Thoracic aorta (tissue), 2 donors: Measurements from ENCODE around the gene ATL2. TPM values are rescaled to one million over a fixed set of nuclear protein-coding genes. Genes with fewer than 3 reads are reported as not detected.
A peak's percentile ranks its signal among the peaks of the same experiment; 100 is the strongest.
"Not testable (repeated sequence)": the region's sequence is repeated elsewhere in the genome, so short reads cannot be mapped to it uniquely, and the experiment has no call there.

Source experiments
- ATAC-seq: fragments of 150-250 bp; one replicate; pipeline ENCODE4 v1.8.0; 2017; ENCODE audit warnings: low read depth; ENCODE audit not compliant: insufficient number of reproducible peaks, low FRiP score
- DNase-seq: peaks from one replicate; pipeline ENCODE4 v3.0.0-alpha.2; 2020; ENCODE audit warnings: low spot score
- H3K27ac ChIP-seq, 2 donors: fragments of 200-600 bp; sonication (generic); 1 replicate in 1 of 2; 2 replicates in 1 of 2; pipeline ENCODE4 v1.5.1; 2016; ENCODE audit warnings: mild to moderate bottlenecking in 2 of 2, moderate library complexity in 2 of 2
- H3K27me3 ChIP-seq: fragments of 200-600 bp; sonication (generic); replicated peaks from 2 replicates; pipeline ENCODE4 v1.6.0; 2016; ENCODE audit warnings: mild to moderate bottlenecking; ENCODE audit not compliant: insufficient read depth
- H3K36me3 ChIP-seq: fragments of 200-600 bp; sonication (generic); one replicate; pipeline ENCODE4 v1.5.1; 2016
- H3K4me1 ChIP-seq, 2 donors: fragments of 200-600 bp; sonication (generic); 1 replicate in 1 of 2; 2 replicates in 1 of 2; pipeline versions ENCODE4 v1.5.1 to v1.6.0; 2016; ENCODE audit warnings: low read depth in 2 of 2, mild to moderate bottlenecking in 1 of 2; ENCODE audit not compliant: control insufficient read depth in 1 of 2
- H3K4me3 ChIP-seq: fragments of 200-600 bp; sonication (generic); 2 replicates; pipeline ENCODE4 v1.5.1; 2016; ENCODE audit warnings: mild to moderate bottlenecking
- H3K9me3 ChIP-seq: fragments of 200-600 bp; sonication (generic); 2 replicates; pipeline ENCODE4 v1.5.1; 2016
- total RNA-seq, 2 donors: library from RNA; depleted of rRNA; stranded (reverse); fragments of >200 nt; gene quantifications; one replicate each; pipeline versions ENCODE4 v1.1.0 to v1.2.3, GENCODE V29; 2016
- TF ChIP-seq, protein P1 (sequence below): fragments of 200-600 bp; sonication (generic); IDR thresholded peaks from one replicate; pipeline ENCODE4 v1.5.1; 2019; ENCODE audit warnings: antibody characterized with exemption

The ATL2 gene
- total RNA-seq, 2 donors from 2014 or later = 22.7 to 71.0 TPM

DNA sequence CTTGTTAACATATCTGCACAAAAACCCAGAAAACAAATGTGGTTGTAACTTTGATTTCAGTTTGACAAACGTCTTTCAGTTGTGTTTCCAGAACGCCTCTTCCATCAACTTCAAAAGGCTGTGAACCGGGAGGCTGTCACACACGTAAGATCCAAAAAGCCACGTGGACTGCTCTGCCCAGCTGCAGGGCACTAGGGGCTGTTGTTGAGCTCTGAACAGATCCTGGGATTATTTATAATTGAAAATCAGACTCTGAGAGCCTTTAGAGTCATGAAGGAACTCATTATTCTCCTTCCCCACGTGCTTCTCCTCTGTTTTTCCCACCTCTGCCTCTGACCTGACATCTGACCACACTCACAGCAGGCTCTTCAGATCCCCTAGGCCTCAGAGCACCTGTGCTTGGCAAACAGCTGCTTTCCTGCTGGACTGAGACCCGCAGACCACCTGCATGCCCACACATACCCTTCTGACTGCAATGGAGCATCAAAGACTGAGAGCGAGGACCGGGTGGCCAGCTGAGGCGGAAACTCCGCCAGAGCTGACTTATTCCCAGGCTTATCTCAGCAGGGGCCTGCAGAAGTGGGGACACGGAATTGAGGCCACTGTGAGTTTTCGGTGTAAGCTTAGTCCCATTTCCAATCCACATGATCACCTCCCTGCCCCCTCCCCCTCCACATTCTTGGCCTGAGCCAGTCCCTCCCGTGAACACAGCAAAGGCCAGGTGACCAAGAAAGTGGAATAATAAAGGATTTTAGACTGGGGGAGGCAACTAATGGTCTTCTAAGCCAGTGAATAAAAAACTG, 114.8 kb downstream of the ATL2 start:
- TF ChIP-seq, protein P1, sequence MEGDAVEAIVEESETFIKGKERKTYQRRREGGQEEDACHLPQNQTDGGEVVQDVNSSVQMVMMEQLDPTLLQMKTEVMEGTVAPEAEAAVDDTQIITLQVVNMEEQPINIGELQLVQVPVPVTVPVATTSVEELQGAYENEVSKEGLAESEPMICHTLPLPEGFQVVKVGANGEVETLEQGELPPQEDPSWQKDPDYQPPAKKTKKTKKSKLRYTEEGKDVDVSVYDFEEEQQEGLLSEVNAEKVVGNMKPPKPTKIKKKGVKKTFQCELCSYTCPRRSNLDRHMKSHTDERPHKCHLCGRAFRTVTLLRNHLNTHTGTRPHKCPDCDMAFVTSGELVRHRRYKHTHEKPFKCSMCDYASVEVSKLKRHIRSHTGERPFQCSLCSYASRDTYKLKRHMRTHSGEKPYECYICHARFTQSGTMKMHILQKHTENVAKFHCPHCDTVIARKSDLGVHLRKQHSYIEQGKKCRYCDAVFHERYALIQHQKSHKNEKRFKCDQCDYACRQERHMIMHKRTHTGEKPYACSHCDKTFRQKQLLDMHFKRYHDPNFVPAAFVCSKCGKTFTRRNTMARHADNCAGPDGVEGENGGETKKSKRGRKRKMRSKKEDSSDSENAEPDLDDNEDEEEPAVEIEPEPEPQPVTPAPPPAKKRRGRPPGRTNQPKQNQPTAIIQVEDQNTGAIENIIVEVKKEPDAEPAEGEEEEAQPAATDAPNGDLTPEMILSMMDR = no peak
- DNase-seq (no peak), ATAC-seq (no peak)
- no peaks in the 10 kb centered on the region for H3K27me3 ChIP-seq
- no peak overlapping the region for H3K4me3 ChIP-seq
- H3K4me1 ChIP-seq = peaks cover 0 to 4% of the 10 kb centered on the region in 2 donors
- no peaks in the 10 kb centered on the region for H3K9me3 ChIP-seq
- no peaks in the 10 kb centered on the region for H3K36me3 ChIP-seq
- no peak overlapping the region for H3K27ac ChIP-seq

DNA sequence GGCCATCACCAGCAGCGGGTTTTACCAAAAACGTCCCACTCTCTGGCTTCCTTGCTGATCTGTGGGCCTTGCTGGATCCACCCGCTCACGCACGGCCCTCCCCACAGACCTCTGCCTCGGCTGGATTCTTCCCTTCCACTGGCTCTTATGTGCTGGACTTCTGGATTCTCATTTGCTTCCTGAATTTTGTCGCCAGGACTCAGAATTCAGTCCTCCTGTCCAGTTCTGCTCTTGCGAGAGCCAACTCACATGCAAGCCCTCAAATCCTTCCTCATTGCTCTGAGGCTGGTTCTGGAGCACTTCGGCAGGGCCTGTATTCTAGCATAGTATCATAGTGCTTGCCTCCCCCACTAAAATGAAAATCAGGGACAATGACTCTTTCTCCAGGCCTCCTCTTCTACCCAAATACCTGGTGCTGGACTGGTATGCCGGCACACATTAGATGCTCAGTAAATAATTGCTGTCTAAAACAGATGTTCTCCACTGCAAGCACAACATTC, 115.5 kb downstream of the ATL2 start:
- DNase-seq (no peak), ATAC-seq (no peak)
- H3K4me1 ChIP-seq = peaks cover 0 to 4% of the 10 kb centered on the region in 2 donors
- TF ChIP-seq, protein P1 = no peak
- no peak overlapping the region for H3K4me3 ChIP-seq
- no peaks in the 10 kb centered on the region for H3K9me3 ChIP-seq
- no peaks in the 10 kb centered on the region for H3K27me3 ChIP-seq
- no peak overlapping the region for H3K27ac ChIP-seq
- H3K36me3 ChIP-seq = no peaks in the 10 kb centered on the region

DNA sequence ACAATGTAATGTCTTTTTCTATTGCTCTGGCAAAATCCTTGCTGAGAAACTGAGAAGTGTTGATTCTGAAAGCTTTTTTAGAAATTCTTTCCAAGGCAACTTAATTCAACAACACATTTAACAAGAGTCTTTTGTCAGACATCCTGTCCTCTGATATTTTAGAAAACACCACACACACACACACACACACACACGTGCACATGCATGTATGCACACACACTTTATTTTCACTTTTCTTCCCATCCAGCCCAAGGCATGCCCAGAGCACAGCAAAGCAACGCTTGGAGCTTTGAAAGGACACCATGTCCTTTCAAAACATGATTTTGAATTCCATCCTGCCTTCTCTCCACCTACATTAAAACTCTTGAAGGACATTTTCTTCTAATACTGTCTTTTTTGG, 116.1 kb downstream of the ATL2 start:
- Histone ChIP-seq H3K36me3 (no peaks in the 10 kb centered on the region), H3K4me3 (peak overlapping the region; percentile 67), H3K27ac (no peak overlapping the region), H3K4me1 (peaks cover 0 to 4% of the 10 kb centered on the region in 2 donors), H3K27me3 (no peaks in the 10 kb centered on the region), H3K9me3 (no peaks in the 10 kb centered on the region)
- DNase-seq (no peak), ATAC-seq (no peak)
- TF ChIP-seq, protein P1 = no peak

DNA sequence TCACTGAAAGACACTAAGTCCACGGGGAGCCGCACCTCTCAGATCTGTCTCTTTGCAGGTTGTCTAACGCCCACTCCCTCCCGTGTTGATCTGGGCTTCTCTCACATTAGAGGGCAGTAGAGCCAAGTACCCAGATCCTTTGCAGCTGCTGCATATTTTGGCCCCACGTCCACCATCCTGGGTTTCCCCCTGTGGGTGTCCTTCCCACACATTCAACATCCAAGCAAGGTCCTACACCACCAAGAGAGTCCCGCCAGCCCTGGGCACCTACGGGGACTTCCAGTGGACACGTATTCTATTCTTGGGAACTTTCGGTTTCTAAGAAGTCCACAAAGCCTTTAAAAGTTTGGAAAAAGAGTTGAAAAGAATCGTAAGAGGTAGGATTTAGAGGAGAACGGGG, 116.6 kb downstream of the ATL2 start:
- Histone ChIP-seq H3K27ac (no peak overlapping the region), H3K4me1 (peaks cover 0 to 4% of the 10 kb centered on the region in 2 donors), H3K36me3 (no peaks in the 10 kb centered on the region), H3K4me3 (peak overlapping the region; percentile 67), H3K9me3 (no peaks in the 10 kb centered on the region), H3K27me3 (no peaks in the 10 kb centered on the region)
- DNase-seq (no peak), ATAC-seq (no peak)
- TF ChIP-seq, protein P1 = no peak

DNA sequence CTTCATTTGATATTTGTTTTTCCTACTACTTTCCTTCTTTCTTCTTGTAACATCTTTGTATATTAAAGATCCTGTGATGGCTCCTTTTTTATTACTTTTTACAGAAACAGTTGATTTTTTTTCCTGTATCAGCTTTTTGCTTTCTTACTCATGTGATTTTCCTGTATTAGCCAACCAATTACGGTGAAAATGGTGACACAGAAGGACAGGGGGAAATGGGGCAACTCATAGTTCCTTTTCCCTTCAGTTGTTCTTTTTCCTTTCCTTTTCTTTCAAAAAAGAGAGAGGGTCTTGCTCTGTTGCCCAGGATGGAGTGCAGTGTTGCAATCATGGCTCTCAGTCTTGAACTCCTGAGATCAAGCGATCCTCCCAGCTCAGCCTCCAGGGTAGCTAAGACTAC, 117.8 kb downstream of the ATL2 start:
- Histone ChIP-seq H3K4me3 (no peak overlapping the region), H3K27me3 (no peaks in the 10 kb centered on the region), H3K4me1 (peaks cover 0 to 4% of the 10 kb centered on the region in 2 donors), H3K36me3 (no peaks in the 10 kb centered on the region), H3K9me3 (no peaks in the 10 kb centered on the region), H3K27ac (no peak overlapping the region)
- no peak for DNase-seq
- TF ChIP-seq, protein P1 = no peak
- no peak for ATAC-seq

DNA sequence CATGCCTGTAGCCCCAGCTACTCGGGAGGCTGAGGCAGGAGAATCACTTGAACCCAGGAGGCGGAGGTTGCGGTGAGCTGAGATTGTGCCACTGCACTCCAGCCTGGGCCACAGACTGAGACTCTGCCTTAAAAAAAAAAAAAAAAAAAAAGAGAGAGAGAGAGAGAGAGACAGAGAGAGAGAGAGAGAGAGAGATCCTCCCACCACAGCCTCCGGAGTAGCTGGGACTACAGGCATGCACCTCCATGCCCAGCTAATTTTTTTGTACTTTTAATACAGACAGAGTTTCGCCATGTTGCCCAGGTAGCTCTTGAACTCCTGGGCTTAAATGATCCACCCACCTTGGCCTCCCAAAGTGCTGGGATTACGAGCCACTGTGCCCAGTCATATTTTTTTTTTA, 119.4 kb downstream of the ATL2 start:
- ATAC-seq, H3K36me3 ChIP-seq, DNase-seq: not testable (repeated sequence)

More for the DNA sequence above, 119.4 kb downstream of the ATL2 start:
- H3K9me3 ChIP-seq, H3K4me3 ChIP-seq, H3K4me1 ChIP-seq, H3K27ac ChIP-seq, H3K27me3 ChIP-seq: not testable (repeated sequence)
